GM21360 (cell line): ENCODE measurements around the gene RTN3.

Experiments
- ATAC-seq: cut with Tn5 transposase; IDR thresholded peaks from one replicate; pipeline ENCODE4 v1.9.1; 2021; ENCODE audit warnings: mild to moderate bottlenecking, moderate library complexity; ENCODE audit not compliant: unreplicated experiment

Gene RTN3

GRCh38 chr11:63736864-63737263, 55.6 kb downstream of the RTN3 start:
- ATAC-seq, result no peak

- ATAC-seq, result no peak
Measured at GRCh38 chr11:63737718-63738117, 56.4 kb downstream of the RTN3 start.

GRCh38 chr11:63738720-63739360, 57.5 kb downstream of the RTN3 start:
- no peak for ATAC-seq

GRCh38 chr11:63745304-63746170, 64.2 kb downstream of the RTN3 start:
- ATAC-seq, result no peak

- ATAC-seq, result no peak
Measured at GRCh38 chr11:63747011-63747410, 65.7 kb downstream of the RTN3 start.

- ATAC-seq, result no peak
Measured at GRCh38 chr11:63749624-63750023, 68.3 kb downstream of the RTN3 start.

- no peak for ATAC-seq
Measured at GRCh38 chr11:63756919-63757761, 75.8 kb downstream of the RTN3 start.

- no peak for ATAC-seq
Measured at GRCh38 chr11:63760487-63761079, 79.3 kb downstream of the RTN3 start.

GRCh38 chr11:63761188-63761587, 79.9 kb downstream of the RTN3 start:
- no peak for ATAC-seq

- no peak for ATAC-seq
Measured at GRCh38 chr11:63761931-63762653, 80.8 kb downstream of the RTN3 start.

GRCh38 chr11:63762654-63763495, 81.6 kb downstream of the RTN3 start:
- no peak for ATAC-seq

GRCh38 chr11:63763496-63764339, 82.4 kb downstream of the RTN3 start:
- ATAC-seq, result no peak

GRCh38 chr11:63764340-63764678, 83.0 kb downstream of the RTN3 start:
- no peak for ATAC-seq

GRCh38 chr11:63764679-63765647, 83.7 kb downstream of the RTN3 start:
- ATAC-seq, result no peak

- ATAC-seq, result no peak
Measured at GRCh38 chr11:63765688-63766241, 84.5 kb downstream of the RTN3 start.

GRCh38 chr11:63766531-63767235, 85.4 kb downstream of the RTN3 start:
- ATAC-seq, result no peak

- no peak for ATAC-seq
Measured at GRCh38 chr11:63767267-63767564, 85.9 kb downstream of the RTN3 start.
